ENCODE measurements around the gene CALHM1.

DNA sequence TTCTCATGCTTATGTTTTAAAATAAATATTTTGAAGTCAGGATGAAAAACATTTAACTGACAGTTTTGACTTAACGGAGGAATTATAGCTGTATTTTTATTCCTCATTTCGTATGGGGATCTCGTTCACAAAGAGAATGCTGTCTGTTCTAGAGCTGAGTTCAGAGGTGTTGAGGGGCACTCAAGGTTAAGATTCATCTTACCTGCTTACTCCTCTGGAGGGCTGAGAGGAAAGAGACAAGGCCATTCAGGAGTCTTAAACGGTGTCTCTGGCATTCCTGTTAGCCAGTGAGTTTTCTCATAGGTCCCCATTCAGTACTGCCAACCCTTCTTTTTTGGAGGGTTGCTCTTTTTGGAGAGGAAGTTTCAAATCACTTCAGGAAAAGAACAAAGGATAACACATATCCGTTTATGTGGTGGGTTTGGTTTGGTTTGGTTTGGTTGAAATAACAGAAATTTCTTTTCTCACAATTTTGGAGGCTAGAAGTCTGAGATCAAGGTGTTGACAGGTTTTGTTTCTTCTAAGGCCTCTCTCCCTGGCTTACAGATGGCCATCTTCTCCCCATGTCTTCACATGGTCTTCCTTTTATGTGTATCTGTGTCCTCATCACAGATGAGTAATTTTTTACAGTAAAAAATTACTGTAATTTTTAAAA, 29.6 kb downstream of the CALHM1 start:
- TF ChIP-seq POLR2A (IDR thresholded peaks at IDR 0.05; ENCODE audit: low read depth, low read length) (no peak), POLR2AphosphoS5 (IDR thresholded peaks at IDR 0.05; ENCODE audit: low read depth, low read length) (no peak), TAF1 (IDR thresholded peaks at IDR 0.05; ENCODE audit: borderline replicate concordance, low read depth, low read length) (no peak)
